Activated CD8-positive, alpha-beta T cell treated with anti-CD3 and anti-CD28 coated beads for 36 hours (primary cell): ENCODE measurements around the gene PPP6R1. TPM values are rescaled to one million over a fixed set of nuclear protein-coding genes. Genes with fewer than 3 reads are reported as not detected.

Source experiments
- ATAC-seq: fragments of 200-7000 bp; cut with Tn5 transposase; one replicate; pipeline ENCODE4 v1.10.0; 2021; ENCODE audit warnings: mild to moderate bottlenecking, moderate library complexity
- CTCF ChIA-PET: fragments of 350-600 bp; sonication (Branson Sonifier 250); formaldehyde crosslinking; loops from one replicate; lab custom pipeline; 2021; ENCODE audit warnings: antibody characterized with exemption; lab: Charles Lee
- POLR2A ChIA-PET: fragments of 350-600 bp; sonication (Branson Sonifier 250); formaldehyde crosslinking; loops from one replicate; lab custom pipeline; 2021; ENCODE audit warnings: antibody characterized with exemption; lab: Charles Lee
- DNase-seq: peaks from one replicate; pipeline ENCODE4 v3.0.0-alpha.2; 2020
- H3K27ac Mint-ChIP-seq: one replicate; pipeline ENCODE4 v1.8.0; 2021; ENCODE audit warnings: mild to moderate bottlenecking, mixed read lengths
- H3K27me3 Mint-ChIP-seq: one replicate; pipeline ENCODE4 v1.8.0; 2021; ENCODE audit warnings: mixed read lengths
- H3K36me3 Mint-ChIP-seq: one replicate; pipeline ENCODE4 v1.8.0; 2021; ENCODE audit warnings: low read depth, mixed read lengths
- H3K4me1 Mint-ChIP-seq: one replicate; pipeline ENCODE4 v1.8.0; 2021; ENCODE audit warnings: low read depth, mixed read lengths
- H3K4me3 Mint-ChIP-seq: one replicate; pipeline ENCODE4 v1.8.0; 2021; ENCODE audit warnings: mild to moderate bottlenecking, moderate library complexity, mixed read lengths
- H3K9me3 Mint-ChIP-seq: one replicate; pipeline ENCODE4 v1.8.0; 2021; ENCODE audit warnings: mixed read lengths
- intact Hi-C: fragments of 100-400 bp; cut with micrococcal nuclease; formaldehyde crosslinking; loops from one replicate; pipeline ENCODE4 v1.10.0; 2022
- total RNA-seq, 2 experiments: library from RNA; stranded (reverse); gene quantifications; one replicate each; pipeline ENCODE4 v1.2.3, GENCODE V29; 2021
- TF ChIP-seq, protein P1 (sequence below): fragments of 200-600 bp; IDR thresholded peaks from one replicate; pipeline ENCODE4 v1.8.0; 2022; ENCODE audit warnings: antibody characterized with exemption, mild to moderate bottlenecking

PPP6R1 gene
- total RNA-seq, 2 experiments from 2014 or later, result 197 to 207 TPM

DNA sequence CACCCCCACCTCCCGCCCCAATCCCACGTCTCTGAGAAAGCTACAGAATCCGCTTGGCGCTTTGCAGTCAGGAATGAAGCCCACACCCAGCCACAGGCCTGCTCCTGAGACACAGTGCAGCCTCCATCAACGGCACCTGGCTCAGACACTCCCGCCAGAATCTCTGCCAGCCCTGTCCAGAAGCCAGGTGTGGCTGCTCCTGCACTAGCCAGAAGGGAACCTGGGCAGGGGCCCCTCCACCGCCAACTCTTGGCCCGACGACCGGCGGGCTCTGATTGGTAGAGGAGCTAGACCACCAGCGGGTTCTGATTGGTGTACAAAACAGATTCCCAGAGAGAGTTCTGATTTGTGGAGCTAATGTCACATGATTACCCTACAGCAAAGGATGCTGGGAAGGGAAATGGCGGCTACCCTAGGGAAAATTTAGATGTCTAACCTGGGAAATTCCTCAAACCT is 2.9 kb upstream of the PPP6R1 start:
- DNase-seq (no peak), ATAC-seq (no peak)
- intact Hi-C loops, result no loop called here
- Mint-ChIP-seq H3K4me3 (no peak overlapping the region), H3K27me3 (no peaks in the 10 kb centered on the region), H3K36me3 (peaks cover 27% of the 10 kb centered on the region), H3K27ac (no peak overlapping the region), H3K4me1 (peaks cover 10% of the 10 kb centered on the region), H3K9me3 (peaks cover 4% of the 10 kb centered on the region)
- TF ChIP-seq, protein P1, sequence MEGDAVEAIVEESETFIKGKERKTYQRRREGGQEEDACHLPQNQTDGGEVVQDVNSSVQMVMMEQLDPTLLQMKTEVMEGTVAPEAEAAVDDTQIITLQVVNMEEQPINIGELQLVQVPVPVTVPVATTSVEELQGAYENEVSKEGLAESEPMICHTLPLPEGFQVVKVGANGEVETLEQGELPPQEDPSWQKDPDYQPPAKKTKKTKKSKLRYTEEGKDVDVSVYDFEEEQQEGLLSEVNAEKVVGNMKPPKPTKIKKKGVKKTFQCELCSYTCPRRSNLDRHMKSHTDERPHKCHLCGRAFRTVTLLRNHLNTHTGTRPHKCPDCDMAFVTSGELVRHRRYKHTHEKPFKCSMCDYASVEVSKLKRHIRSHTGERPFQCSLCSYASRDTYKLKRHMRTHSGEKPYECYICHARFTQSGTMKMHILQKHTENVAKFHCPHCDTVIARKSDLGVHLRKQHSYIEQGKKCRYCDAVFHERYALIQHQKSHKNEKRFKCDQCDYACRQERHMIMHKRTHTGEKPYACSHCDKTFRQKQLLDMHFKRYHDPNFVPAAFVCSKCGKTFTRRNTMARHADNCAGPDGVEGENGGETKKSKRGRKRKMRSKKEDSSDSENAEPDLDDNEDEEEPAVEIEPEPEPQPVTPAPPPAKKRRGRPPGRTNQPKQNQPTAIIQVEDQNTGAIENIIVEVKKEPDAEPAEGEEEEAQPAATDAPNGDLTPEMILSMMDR, result no peak
- POLR2A ChIA-PET, result interaction anchor here (0.7 to 3.7 kb wide), 3 partner anchors 18 to 215 kb away, joined by 3 to 54 read pairs (median 3); partner anchors contain the start of genes HSPBP1 and ZNF628
- CTCF ChIA-PET, result interaction anchor here (0.7 to 1.8 kb wide), 2 partner anchors 85 to 243 kb away, joined by 3 to 6 read pairs; no protein-coding TSS in a partner anchor

DNA sequence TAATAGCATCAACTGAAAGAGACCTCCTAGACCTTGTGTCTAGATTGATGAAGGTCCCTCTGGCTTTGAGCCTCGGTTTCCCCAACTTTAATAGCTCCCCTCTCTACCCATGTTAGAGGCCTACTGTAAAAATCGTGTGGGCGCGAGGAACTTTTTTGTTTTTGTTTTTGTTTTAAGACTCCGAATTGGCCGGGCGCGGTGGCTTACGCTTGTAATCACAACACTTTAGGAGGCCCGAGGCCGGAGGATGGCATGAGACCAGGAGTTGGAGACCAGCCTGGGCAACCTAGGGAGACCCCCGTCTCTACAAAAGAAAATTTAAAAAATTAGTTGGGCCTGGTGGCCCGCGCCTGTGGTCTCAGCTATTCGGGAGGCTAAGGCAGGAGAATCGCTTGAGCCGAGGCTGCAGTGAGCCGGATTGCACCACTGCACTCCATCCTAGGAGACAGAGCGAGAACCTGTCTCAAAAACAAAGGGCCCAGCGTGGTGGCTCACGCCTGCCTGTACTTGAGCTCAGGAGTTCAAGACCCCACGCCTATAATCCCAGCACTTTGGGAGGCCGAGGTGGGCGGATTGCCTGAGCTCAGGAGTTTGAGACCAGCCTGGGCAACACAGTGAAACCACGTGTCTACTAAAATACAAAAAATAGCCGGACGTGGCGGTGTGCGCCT is 858 bp upstream of the PPP6R1 start:
- peak overlapping the region; percentile 92 for H3K4me3 Mint-ChIP-seq
- no peaks in the 10 kb centered on the region for H3K27me3 Mint-ChIP-seq
- ATAC-seq, result no peak
- H3K27ac Mint-ChIP-seq, result peak overlapping the region; percentile 99
- peaks cover 10% of the 10 kb centered on the region for H3K4me1 Mint-ChIP-seq
- ChIA-PET POLR2A (interaction anchor here (0.6 to 3.7 kb wide), 27 partner anchors 8 to 175 kb away, joined by 3 to 54 read pairs (median 4); partner anchors contain the start of genes COX6B2, DNAAF3, HSPBP1 and KMT5C), CTCF (interaction anchor here (0.7 to 2.1 kb wide), 7 partner anchors 19 to 394 kb away, joined by 3 to 8 read pairs (median 4); no protein-coding TSS in a partner anchor)
- H3K36me3 Mint-ChIP-seq, result peaks cover 42% of the 10 kb centered on the region
- no peaks in the 10 kb centered on the region for H3K9me3 Mint-ChIP-seq
- no peak for DNase-seq
- TF ChIP-seq, protein P1, result no peak
- intact Hi-C loops, result loop anchor here (5.0 to 10.0 kb wide), 2 partner anchors 128 to 395 kb away; partner anchors contain the start of genes RPL28 and U2AF2

DNA sequence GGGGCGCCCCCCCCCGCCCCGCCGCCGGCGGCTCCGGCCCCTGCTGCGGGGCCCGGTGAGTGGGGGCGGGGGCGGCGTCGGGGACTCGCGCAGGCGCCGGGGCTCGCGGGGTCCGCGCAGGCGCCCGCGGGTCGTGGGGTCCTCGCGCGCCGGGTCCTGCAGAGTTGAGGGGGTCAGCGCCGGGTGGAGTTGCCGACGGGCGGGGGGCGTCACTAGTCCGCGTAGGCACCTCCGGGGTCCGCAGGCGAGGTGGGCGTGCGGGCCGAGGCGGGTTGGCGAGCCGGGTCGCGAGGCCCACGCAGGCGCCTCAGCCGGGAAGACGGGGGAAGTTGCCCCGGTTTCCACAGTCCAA is 365 bp downstream of the PPP6R1 start:
- Mint-ChIP-seq H3K27ac (peak overlapping the region; percentile 99), H3K36me3 (peaks cover 50% of the 10 kb centered on the region), H3K27me3 (no peaks in the 10 kb centered on the region), H3K4me3 (peak overlapping the region; percentile 96), H3K9me3 (no peaks in the 10 kb centered on the region), H3K4me1 (peaks cover 12% of the 10 kb centered on the region)
- DNase-seq (peak; percentile 58), ATAC-seq (peak; percentile 6)
- TF ChIP-seq, protein P1, result no peak
- ChIA-PET POLR2A (interaction anchor here (1.0 to 5.5 kb wide), 9 partner anchors 10 to 144 kb away, joined by 3 to 54 read pairs (median 8); partner anchors contain the start of genes HSPBP1, KMT5C and TMEM238), CTCF (interaction anchor here (1.1 to 2.1 kb wide), 4 partner anchors 20 to 245 kb away, joined by 3 to 8 read pairs (median 4); no protein-coding TSS in a partner anchor)
- intact Hi-C loops, result loop anchor here (5.0 to 10.0 kb wide), 2 partner anchors 129 to 396 kb away; partner anchors contain the start of genes RPL28 and U2AF2

DNA sequence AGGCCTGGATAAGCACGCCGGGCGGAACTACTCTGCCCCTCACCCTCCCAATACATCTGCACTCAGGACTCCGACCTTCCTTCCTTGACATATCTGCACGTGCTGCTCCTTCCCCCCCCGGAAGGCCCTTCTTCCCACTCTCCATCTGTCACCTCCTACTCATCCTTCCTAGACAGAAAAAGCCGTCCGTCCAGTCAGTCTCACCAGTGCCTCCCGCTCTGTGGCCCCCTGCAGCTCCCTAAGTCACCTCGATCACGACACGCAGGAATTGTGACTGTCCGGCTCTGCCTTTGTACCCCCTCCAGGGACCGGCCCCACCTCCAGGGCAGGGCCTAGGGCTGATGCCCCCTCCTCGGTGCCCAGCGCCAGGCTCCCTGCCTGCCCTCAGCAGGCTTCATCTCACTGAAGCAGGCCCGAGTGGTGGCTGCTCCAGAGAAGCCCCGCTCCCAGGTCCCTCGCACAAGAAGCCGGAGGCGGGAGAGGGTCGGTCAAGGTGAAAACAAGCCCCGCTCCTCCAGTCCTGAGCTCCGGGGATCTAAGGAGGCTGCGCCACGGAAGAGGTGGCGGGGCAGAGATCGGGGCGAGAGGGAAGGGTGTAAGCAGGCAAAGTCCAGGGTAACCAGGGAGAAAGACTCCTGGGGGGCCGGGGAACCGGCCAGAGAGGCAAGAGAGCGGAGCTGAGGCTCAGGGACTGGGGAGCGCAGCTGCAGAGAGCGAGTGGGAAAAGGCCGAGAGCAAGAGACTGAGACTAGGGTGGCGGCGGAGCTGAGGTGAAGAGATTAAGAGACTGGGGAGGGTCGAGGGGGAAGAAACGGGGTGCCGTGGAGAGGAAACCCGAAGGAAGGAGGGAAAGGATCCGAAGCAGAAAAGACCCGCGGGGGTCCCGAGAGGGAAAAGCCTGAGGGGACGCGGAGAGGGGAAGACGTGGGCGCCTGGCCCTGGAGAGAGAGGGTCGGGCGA is 1.1 kb downstream of the PPP6R1 start:
- POLR2A ChIA-PET, result interaction anchor here (0.7 to 5.5 kb wide), 14 partner anchors 10 to 1051 kb away, joined by 3 to 40 read pairs (median 4); partner anchors contain the start of genes HSPBP1, RPL28 and TMEM238
- H3K36me3 Mint-ChIP-seq, result peaks cover 52% of the 10 kb centered on the region

More for the DNA sequence above, 1.1 kb downstream of the PPP6R1 start:
- ATAC-seq (no peak), DNase-seq (peak; percentile 48)
- Mint-ChIP-seq H3K4me1 (peaks cover 17% of the 10 kb centered on the region), H3K9me3 (no peaks in the 10 kb centered on the region), H3K4me3 (peak overlapping the region; percentile 96), H3K27ac (peak overlapping the region; percentile 99), H3K27me3 (no peaks in the 10 kb centered on the region)
- intact Hi-C loops, result loop anchor here (5.0 to 10.0 kb wide), 2 partner anchors 130 to 397 kb away; partner anchors contain the start of genes RPL28 and U2AF2
- CTCF ChIA-PET, result interaction anchor here (1.2 to 2.1 kb wide), 2 partner anchors 44 to 246 kb away, joined by 4 to 8 read pairs; no protein-coding TSS in a partner anchor
- TF ChIP-seq, protein P1, result no peak
